ENCODE data around the gene APOLD1.

The APOLD1 gene

GRCh38 chr12:12747278-12747677 lies 38.2 kb upstream of the APOLD1 start:
- no peak for DNase-seq (ENCODE audit: low read depth)
- H3K4me3 ChIP-seq (ENCODE audit: low read depth, low read length) = no peak overlapping the region
- TF ChIP-seq, protein P1, sequence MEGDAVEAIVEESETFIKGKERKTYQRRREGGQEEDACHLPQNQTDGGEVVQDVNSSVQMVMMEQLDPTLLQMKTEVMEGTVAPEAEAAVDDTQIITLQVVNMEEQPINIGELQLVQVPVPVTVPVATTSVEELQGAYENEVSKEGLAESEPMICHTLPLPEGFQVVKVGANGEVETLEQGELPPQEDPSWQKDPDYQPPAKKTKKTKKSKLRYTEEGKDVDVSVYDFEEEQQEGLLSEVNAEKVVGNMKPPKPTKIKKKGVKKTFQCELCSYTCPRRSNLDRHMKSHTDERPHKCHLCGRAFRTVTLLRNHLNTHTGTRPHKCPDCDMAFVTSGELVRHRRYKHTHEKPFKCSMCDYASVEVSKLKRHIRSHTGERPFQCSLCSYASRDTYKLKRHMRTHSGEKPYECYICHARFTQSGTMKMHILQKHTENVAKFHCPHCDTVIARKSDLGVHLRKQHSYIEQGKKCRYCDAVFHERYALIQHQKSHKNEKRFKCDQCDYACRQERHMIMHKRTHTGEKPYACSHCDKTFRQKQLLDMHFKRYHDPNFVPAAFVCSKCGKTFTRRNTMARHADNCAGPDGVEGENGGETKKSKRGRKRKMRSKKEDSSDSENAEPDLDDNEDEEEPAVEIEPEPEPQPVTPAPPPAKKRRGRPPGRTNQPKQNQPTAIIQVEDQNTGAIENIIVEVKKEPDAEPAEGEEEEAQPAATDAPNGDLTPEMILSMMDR (conservative IDR thresholded peaks at IDR 0.05; ENCODE audit: low read depth, low read length) = no peak

GRCh38 chr12:12748044-12748443 lies 37.4 kb upstream of the APOLD1 start:
- DNase-seq (ENCODE audit: low read depth) = no peak
- H3K4me3 ChIP-seq (ENCODE audit: low read depth, low read length) = no peak overlapping the region
- TF ChIP-seq, protein P1 (conservative IDR thresholded peaks at IDR 0.05; ENCODE audit: low read depth, low read length) = no peak

DNA sequence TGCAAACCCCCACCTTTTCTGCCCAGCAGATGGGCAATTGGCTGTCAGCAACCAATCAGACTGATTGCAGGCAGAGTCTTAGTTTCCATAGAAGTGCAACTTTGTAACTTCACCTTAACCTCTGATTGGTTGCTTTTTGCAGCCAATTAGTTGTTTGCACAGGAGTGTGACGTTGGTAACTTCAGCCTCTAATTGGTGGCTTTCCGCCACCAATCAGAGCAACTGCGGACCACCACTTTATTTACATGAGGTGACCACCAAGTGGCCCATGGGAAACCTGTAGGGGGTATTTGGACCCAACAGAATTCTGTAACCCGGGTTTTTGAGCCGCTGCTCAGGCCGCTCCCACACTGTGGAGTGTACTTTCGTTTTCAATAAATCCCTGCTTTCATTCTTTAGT lies 36.0 kb upstream of the APOLD1 start:
- peak; percentile 75 for DNase-seq (ENCODE audit: low read depth)
- TF ChIP-seq, protein P1 (conservative IDR thresholded peaks at IDR 0.05; ENCODE audit: low read depth, low read length) = no peak
- peak overlapping the region; percentile 37 for H3K4me3 ChIP-seq (ENCODE audit: low read depth, low read length)

GRCh38 chr12:12755923-12756322 lies 29.5 kb upstream of the APOLD1 start:
- H3K4me3 ChIP-seq (ENCODE audit: low read depth, low read length) = no peak overlapping the region
- TF ChIP-seq, protein P1 (conservative IDR thresholded peaks at IDR 0.05; ENCODE audit: low read depth, low read length) = no peak
- DNase-seq (ENCODE audit: low read depth) = no peak

- TF ChIP-seq, protein P1 (conservative IDR thresholded peaks at IDR 0.05; ENCODE audit: low read depth, low read length) = no peak
- DNase-seq (ENCODE audit: low read depth) = no peak
Measured at GRCh38 chr12:12757121-12757520, 28.3 kb upstream of the APOLD1 start.

DNA sequence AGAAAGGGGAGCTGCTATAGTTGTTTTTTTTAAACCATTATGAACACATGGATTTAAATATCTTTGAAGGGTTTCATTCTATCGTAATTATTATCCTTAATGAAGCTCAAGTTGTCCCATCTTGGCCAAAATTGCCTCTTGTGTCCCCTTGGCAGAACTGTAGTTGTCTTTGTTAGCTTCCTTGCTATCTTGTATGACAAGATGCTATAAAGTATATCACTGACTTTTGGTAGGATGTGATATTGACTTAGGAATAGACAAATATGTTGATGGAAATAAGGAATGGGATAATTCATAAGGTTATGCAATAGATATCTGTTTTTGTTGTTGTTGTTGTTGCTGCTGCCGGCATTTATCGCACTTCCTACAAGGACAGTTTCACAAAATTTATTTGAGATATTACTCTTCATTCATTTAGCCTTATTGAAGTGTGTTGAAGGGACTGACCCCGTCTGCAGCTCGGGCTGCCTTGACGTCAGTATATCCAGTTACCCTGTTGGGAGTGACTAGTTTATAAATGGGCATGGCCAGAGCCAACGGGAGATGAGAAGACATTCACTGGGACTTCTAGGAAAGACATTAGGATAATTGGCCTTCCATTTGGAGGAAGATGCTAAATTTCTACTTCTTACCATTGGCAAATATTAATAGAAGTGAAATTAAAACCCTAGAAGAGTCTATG lies 26.1 kb upstream of the APOLD1 start:
- H3K4me3 ChIP-seq (ENCODE audit: low read depth, low read length) = no peak overlapping the region
- no peak for DNase-seq (ENCODE audit: low read depth)
- TF ChIP-seq, protein P1 (conservative IDR thresholded peaks at IDR 0.05; ENCODE audit: low read depth, low read length) = no peak

More at GRCh38 chr12:12757121-12757520, 28.3 kb upstream of the APOLD1 start:
- H3K4me3 ChIP-seq (ENCODE audit: low read depth, low read length) = no peak overlapping the region

DNA sequence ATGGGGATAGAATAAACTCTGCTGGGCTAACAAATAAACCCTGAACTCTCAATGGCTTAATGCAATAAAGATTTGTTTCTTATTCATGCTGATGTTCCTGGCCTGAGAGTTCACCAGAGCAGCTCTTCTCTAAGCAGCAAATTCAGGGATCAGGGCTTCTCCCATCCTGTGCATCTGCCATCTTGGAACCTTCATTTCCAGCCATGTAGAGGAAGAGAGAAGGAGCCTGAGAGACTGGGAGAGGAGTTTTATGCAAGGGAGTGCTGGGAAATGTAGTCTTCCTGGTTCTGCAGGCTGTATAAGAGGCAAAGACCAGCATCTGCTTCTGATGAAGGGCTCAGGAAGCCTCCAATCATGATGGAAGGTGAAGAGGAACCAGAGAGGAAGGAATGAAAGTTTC lies 20.6 kb upstream of the APOLD1 start:
- no peak overlapping the region for H3K4me3 ChIP-seq (ENCODE audit: low read depth, low read length)
- DNase-seq (ENCODE audit: low read depth) = no peak
- TF ChIP-seq, protein P1 (conservative IDR thresholded peaks at IDR 0.05; ENCODE audit: low read depth, low read length) = no peak

Measured in choroid plexus epithelial cell (primary cell).